IgD-negative memory B cell (primary cell): ENCODE measurements around the gene SLIT3. TPM values are rescaled to one million over a fixed set of nuclear protein-coding genes. Genes with fewer than 3 reads are reported as not detected.

Experiments
- H3K27ac Mint-ChIP-seq, 3 donors: one replicate each; pipeline ENCODE4 v1.8.0; 2020 to 2022; ENCODE audit warnings: mild to moderate bottlenecking in 3 of 3, mixed read lengths in 3 of 3, moderate library complexity in 1 of 3
- H3K27me3 Mint-ChIP-seq: one replicate; pipeline ENCODE4 v1.8.0; 2021; ENCODE audit warnings: mixed read lengths
- H3K36me3 Mint-ChIP-seq: one replicate; pipeline ENCODE4 v1.8.0; 2020; ENCODE audit warnings: mild to moderate bottlenecking, mixed read lengths
- H3K4me1 Mint-ChIP-seq, 3 donors: one replicate each; pipeline ENCODE4 v1.8.0; 2020 to 2022; ENCODE audit warnings: mixed read lengths in 3 of 3, mild to moderate bottlenecking in 1 of 3
- H3K4me3 Mint-ChIP-seq, 4 donors: one replicate each; pipeline ENCODE4 v1.8.0; 2020 to 2022; ENCODE audit warnings: mild to moderate bottlenecking in 4 of 4, mixed read lengths in 4 of 4, moderate library complexity in 3 of 4
- H3K9me3 Mint-ChIP-seq, 3 donors: one replicate each; pipeline ENCODE4 v1.8.0; 2020 to 2021; ENCODE audit warnings: mixed read lengths in 3 of 3, mild to moderate bottlenecking in 1 of 3
- polyA plus RNA-seq: library from polyadenylated mRNA; unstranded; fragments of 300-500 nt; fragmentation: Illumina TruSeq; gene quantifications from one replicate; pipeline ENCODE4 v1.2.3, GENCODE V29; 2021

SLIT3 gene
- not detected for polyA plus RNA-seq

DNA sequence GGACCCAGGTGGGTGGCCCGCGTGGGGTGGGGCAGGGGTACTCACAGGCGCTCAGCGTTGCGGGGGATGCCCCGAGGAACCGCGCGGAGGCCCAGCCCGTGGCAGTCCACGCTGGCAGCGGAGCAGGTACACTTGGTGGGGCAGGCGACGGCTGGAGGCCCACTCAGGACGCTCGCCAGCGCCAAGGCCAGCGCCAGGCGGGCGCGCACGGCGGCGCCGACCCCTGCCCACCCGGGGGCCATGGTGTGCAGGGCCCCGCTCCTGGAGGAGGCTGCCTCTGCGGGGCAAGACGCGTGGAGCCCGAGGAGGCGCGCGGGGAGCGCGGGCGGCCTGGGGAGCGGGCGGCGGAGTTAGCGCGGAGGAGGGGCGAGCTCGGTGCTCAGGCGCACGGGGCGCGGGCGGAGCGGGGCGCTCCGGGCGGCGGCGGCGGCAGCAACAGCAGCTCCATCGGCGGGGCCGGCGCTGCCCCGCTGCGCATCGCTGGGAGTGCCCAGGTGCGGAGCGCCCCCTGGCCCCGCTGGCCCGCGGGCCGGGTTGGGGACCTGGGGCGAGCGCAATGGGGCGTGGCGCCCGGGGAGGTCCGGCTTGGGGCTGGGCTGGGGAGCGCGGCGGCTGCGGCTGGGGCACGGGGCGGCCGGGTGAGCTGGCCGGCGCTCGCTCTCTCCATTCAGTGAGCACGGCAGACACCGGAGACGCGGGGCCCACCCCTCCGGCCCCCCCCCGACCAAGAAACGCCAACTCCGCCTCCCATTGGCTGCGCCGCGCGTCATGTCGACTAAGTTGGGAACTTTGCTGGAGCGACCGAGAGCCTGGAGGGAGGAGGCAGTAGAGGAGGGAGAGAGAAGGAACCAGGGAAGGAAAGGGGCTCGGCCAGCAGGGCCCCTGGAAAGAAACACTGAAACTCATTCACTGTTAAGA lies at the start of gene SLIT3:
SLIT3 (minus strand) TSS at position 672 of the 918 bp plus-strand sequence; CDS start at position 242, 430 bp downstream.
- Mint-ChIP-seq H3K4me1 (peaks cover 0 to 14% (median 9%) of the 10 kb centered on the region in 3 donors), H3K27ac (peak within 1 kb of the TSS in 1 of 3 donors; percentile 57), H3K4me3 (peak within 1 kb of the TSS in 2 of 4 donors; percentile 41 to 84), H3K27me3 (peaks cover 35% of the 10 kb centered on the region), H3K36me3 (peaks cover 4% of the 10 kb centered on the region), H3K9me3 (no peaks in the 10 kb centered on the region)

DNA sequence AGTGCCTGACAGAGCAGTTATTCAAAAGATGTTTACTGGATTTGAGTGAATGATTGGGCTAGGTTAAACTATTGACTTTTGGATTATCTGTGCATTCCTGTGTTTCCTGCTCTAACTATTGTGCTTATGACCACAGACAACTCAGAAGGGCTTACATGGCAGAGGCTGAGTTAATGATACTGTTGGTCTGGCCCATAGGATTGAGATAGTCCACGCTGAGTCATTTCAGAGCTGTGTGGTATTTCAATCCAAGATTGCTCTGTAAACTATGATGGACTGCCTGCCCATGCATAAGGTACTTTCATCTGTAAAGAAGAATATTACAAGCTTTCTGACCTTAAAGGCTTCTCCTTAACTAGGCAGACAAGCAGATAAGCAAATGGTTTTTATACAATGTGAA lies 49.1 kb upstream of the SLIT3 start:
- Mint-ChIP-seq H3K27me3 (peaks cover 10% of the 10 kb centered on the region), H3K27ac (no peak overlapping the region), H3K9me3 (peaks cover 0 to 2% (median 2%) of the 10 kb centered on the region in 3 donors), H3K4me1 (no peaks in the 10 kb centered on the region), H3K36me3 (peaks cover 1% of the 10 kb centered on the region), H3K4me3 (no peak overlapping the region)

DNA sequence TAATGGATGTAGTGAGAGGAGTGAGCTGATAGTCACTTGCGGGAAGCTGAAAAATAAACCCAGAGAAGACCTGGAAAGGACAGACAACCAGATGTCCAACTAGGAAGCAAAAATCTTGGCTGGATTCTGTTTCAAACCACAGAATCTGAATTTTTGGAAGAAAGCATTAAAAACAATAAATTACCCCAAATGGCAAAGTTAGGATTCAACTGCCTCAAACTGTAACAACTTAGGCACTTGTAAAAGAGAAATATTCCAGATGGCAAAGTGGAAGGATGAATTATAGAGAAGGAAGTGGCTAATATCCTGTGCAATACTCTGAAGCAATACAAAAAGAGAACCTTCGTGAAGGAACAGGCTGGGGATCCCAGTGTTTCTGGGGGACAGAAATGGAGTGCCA lies 46.8 kb upstream of the SLIT3 start:
- no peaks in the 10 kb centered on the region for H3K4me1 Mint-ChIP-seq
- H3K27me3 Mint-ChIP-seq = peaks cover 12% of the 10 kb centered on the region
- peaks cover 1% of the 10 kb centered on the region for H3K36me3 Mint-ChIP-seq

DNA sequence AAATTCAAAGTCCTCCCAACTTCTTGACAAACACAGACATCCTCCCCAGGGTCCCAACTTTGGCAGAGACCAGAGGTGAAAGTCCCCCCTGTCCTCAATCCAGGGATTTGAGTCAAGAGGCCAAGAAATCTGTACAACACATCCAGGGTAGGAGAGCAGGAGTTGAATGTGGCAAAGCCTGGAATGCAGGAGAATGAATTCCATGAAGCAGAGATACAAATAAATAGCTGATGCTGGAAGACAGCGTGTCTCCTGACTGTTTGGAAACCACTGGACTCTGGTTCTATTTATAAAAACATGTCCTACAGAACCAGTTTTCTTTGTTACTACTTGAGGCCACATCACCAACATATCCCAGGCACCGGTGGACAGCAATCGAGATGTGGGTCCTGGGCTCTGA lies 43.7 kb upstream of the SLIT3 start:
- H3K27ac Mint-ChIP-seq = no peak overlapping the region
- H3K36me3 Mint-ChIP-seq = peaks cover under 1% of the 10 kb centered on the region
- H3K4me1 Mint-ChIP-seq = no peaks in the 10 kb centered on the region
- no peak overlapping the region for H3K4me3 Mint-ChIP-seq
- H3K27me3 Mint-ChIP-seq = peaks cover 5% of the 10 kb centered on the region
- peaks cover 0 to 2% (median 2%) of the 10 kb centered on the region in 3 donors for H3K9me3 Mint-ChIP-seq

More for the DNA sequence above, 46.8 kb upstream of the SLIT3 start:
- Mint-ChIP-seq H3K4me3 (no peak overlapping the region), H3K27ac (no peak overlapping the region), H3K9me3 (peaks cover 0 to 2% (median 2%) of the 10 kb centered on the region in 3 donors)

DNA sequence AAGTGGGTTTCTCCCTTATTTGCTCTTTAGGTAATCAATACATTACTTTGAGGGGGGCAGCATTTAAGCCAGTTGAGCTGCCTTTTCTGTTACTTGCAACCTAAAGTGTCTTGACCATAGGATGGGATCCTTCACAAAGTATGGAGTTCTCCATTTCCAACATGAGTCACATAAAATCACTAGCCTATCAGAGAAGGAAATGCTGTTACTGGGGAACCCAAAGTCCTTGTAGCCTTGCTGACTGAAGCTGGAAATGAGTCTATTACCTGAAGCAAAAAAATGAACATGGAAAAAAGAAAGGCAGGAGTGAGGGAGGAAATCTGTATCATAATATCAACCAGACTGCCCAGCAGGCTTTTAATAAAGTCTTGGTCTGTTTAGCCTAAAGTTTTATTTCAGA lies 42.8 kb upstream of the SLIT3 start:
- Mint-ChIP-seq H3K9me3 (peaks cover 0 to 2% (median 1%) of the 10 kb centered on the region in 3 donors), H3K27me3 (peaks cover 5% of the 10 kb centered on the region), H3K36me3 (no peaks in the 10 kb centered on the region), H3K4me3 (no peak overlapping the region), H3K4me1 (no peaks in the 10 kb centered on the region), H3K27ac (no peak overlapping the region)

DNA sequence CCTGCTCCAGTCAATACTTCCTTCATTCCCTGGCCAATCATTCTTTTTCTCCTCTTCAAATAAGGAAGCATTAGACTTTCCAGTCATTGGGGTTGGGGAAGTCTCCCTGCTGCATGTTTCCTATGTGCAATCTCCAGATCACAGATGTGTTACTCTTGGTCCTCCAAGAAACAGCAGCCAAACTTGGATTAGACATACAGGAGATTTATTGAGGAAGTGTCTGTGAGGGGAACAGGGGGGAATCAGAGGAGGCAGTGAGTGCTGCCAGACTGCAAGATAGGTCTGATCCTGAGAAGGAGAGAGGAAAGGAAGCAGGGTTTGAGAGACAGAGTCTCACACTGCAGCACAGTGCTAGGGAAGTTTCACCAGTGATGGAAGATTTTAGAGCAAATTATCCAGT lies 40.6 kb upstream of the SLIT3 start:
- Mint-ChIP-seq H3K4me3 (no peak overlapping the region), H3K27ac (no peak overlapping the region), H3K4me1 (no peaks in the 10 kb centered on the region), H3K9me3 (peaks cover 0 to 4% (median 0%) of the 10 kb centered on the region in 3 donors), H3K36me3 (no peaks in the 10 kb centered on the region), H3K27me3 (peaks cover 5% of the 10 kb centered on the region)

DNA sequence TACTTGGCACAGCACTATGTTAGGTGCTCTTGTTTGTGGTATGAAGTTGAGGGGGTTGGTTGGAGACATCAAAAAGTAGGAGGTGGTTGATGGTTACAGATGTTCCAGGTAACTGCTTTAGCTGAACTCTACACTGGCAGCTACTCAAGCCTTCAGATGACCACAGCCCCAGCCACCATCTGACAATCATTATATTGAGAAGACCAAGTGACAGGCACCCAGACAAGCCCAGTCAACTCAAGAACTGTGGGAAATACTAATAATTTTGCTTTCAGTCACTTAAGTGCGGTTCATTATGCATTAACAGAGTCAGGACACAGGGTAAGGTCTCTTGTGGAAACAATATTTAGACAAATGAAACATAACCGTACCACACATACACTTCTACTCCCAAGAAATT lies 38.9 kb upstream of the SLIT3 start:
- Mint-ChIP-seq H3K27ac (no peak overlapping the region), H3K4me3 (no peak overlapping the region), H3K9me3 (peaks cover 0 to 2% (median 0%) of the 10 kb centered on the region in 3 donors), H3K36me3 (no peaks in the 10 kb centered on the region), H3K27me3 (peaks cover 8% of the 10 kb centered on the region), H3K4me1 (no peaks in the 10 kb centered on the region)

DNA sequence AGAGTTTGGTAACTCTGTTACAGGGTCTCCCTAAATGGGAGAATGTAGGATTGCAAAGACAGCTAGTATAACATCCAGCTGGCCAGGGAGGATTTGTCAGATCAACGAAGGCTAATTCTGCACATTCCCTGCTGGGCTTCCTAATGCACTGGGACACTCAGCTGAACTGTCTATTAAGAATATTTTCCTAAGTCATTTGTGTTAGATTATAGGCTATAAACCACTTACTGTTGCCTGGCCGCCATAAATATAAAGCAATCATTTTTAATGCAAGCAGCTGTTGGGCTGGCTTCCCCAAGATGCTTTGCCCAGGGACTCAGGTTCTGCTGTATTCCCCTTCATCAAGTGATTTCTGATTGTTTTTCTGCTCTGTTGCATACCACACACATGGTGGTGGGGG lies 35.3 kb upstream of the SLIT3 start:
- H3K4me1 Mint-ChIP-seq = no peaks in the 10 kb centered on the region
- no peak overlapping the region for H3K27ac Mint-ChIP-seq
- H3K27me3 Mint-ChIP-seq = peaks cover 5% of the 10 kb centered on the region

DNA sequence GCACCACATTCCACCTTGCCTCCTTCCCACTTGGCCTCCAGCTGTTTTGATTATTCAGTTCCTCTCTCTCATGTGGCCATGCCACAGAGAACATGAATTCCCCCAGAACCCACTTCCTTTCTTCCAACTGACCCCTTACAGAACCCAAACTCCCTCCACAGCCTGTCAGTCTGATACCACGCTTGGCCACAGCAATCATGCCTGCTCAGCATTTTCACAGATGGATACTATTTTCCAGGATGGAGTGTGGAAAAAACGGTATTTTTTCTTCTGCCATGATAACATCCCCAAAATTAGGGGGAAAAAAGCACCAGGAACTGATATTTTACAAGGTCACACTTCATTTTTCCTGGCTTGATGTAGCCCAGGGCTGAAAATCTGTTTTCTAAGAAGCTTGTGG lies 34.9 kb upstream of the SLIT3 start:
- peaks cover 0 to 2% (median 0%) of the 10 kb centered on the region in 3 donors for H3K9me3 Mint-ChIP-seq
- H3K4me3 Mint-ChIP-seq = no peak overlapping the region
- no peaks in the 10 kb centered on the region for H3K4me1 Mint-ChIP-seq
- no peaks in the 10 kb centered on the region for H3K36me3 Mint-ChIP-seq
- no peak overlapping the region for H3K27ac Mint-ChIP-seq
- peaks cover 5% of the 10 kb centered on the region for H3K27me3 Mint-ChIP-seq

More for the DNA sequence above, 35.3 kb upstream of the SLIT3 start:
- Mint-ChIP-seq H3K4me3 (no peak overlapping the region), H3K36me3 (no peaks in the 10 kb centered on the region), H3K9me3 (peaks cover 0 to 2% (median 0%) of the 10 kb centered on the region in 3 donors)

DNA sequence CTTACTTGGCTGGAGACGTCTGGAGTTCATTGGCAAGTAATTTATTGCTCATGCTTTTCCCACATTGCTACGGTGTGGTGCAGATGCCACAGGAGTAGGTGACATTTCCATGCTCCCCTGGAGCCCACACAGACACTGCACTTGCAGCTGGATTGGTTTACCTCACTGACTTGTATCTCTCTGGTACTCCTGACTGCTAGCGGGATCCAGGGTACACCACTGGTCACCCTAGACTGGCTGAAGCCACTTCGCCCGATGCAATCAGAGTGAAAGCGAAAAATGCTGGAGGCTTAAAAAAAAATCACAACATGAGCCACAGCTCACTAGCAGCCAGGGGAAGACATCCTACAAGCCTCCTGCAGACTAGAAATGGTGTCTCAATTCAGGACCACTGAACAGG lies 32.6 kb upstream of the SLIT3 start:
- H3K27me3 Mint-ChIP-seq = peaks cover 5% of the 10 kb centered on the region
- no peak overlapping the region for H3K27ac Mint-ChIP-seq
- H3K9me3 Mint-ChIP-seq = peaks cover 0 to 2% (median under 1%) of the 10 kb centered on the region in 3 donors
- H3K36me3 Mint-ChIP-seq = no peaks in the 10 kb centered on the region
- no peak overlapping the region for H3K4me3 Mint-ChIP-seq
- H3K4me1 Mint-ChIP-seq = no peaks in the 10 kb centered on the region

DNA sequence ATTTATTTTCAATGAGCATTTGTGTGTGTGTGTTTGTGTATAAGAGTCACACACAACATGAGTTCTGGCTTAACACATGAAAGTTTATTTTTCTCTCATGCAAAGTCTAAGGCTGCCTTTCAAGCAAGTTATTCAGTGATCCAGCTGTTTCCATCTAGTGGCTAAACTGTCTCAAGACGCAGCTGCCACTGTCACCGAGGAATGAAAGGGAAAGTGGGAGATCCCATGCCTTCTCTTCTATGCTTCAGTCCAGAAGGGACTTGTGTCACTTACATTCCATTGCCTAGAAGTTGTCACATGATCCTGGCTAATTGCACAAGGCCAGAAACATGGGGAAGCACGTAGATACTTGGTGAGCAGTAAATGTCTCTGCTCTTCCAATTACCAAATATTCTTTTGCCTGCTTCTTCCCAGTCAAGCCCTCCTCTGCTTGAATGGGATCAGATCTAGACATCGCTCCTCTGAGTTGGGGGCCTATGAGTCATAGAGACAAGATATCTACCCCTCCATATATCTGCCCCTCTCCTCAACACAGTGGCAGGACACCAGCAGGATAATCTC lies 30.4 kb upstream of the SLIT3 start:
- Mint-ChIP-seq H3K9me3 (peaks cover 0 to 3% (median 3%) of the 10 kb centered on the region in 3 donors), H3K27me3 (peaks cover 8% of the 10 kb centered on the region), H3K4me1 (no peaks in the 10 kb centered on the region), H3K27ac (no peak overlapping the region), H3K4me3 (no peak overlapping the region), H3K36me3 (no peaks in the 10 kb centered on the region)

DNA sequence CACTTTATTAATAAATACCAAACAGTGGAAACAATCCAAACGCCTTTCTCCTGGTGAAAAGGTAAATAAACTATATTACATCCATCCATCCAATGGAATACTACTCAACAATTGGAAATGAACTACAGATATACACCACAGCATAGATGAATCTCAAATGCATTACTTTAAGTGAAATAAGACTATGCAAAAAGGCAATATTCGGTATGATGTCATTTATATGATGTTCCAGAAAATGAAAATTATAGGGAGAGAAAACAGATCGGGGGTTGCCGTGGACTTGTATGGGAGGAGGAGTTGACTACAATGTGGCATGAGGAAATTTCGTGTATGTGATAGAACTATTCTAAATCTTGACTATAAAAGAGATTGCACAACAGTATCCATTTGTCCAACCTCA lies 27.5 kb upstream of the SLIT3 start:
- H3K27ac Mint-ChIP-seq = no peak overlapping the region
- H3K27me3 Mint-ChIP-seq = peaks cover 3% of the 10 kb centered on the region
- H3K36me3 Mint-ChIP-seq = no peaks in the 10 kb centered on the region
- H3K4me3 Mint-ChIP-seq = no peak overlapping the region
- H3K9me3 Mint-ChIP-seq = peaks cover 0 to 3% (median 3%) of the 10 kb centered on the region in 3 donors
- no peaks in the 10 kb centered on the region for H3K4me1 Mint-ChIP-seq

DNA sequence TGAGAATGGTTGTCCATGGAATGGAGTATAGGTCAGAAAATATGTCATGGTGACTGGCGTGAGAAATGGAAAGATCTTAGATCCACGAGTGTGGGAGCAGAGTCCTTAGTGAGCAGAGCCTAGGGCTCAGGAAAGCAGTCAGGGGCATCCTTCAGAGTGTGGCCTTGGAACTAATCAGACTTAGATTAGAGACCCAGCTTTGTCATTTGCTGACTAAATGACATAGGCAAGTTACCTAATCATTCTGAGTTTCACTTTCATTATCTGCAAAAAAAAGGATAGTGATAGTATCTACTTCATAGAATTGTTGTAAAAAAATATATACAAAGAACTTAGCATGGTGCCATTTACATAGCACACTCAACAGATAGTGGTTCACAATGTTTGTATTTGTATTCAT lies 24.3 kb upstream of the SLIT3 start:
- Mint-ChIP-seq H3K27ac (no peak overlapping the region), H3K27me3 (peaks cover 3% of the 10 kb centered on the region), H3K9me3 (peaks cover 0 to 3% (median 3%) of the 10 kb centered on the region in 3 donors), H3K4me1 (no peaks in the 10 kb centered on the region), H3K4me3 (no peak overlapping the region), H3K36me3 (no peaks in the 10 kb centered on the region)

DNA sequence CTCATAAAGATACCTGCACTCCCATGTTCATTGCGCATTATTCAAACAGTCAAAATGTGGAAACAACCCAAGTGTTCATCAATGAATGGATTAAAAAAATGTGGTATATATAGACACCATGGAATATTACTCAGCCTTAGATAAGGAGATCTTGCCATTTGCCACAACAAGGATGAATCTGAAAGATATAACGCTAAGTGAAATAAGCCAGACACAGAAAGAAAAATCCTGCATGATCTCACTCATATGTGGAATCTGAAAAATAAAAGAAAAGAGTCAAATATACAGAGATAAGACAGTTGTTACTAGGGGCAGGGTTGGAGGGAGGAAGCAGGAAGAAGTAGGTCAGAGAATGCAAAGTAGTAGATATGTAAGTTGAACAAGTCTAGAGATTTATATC lies 17.6 kb upstream of the SLIT3 start:
- Mint-ChIP-seq H3K4me3 (no peak overlapping the region), H3K27me3 (peaks cover 2% of the 10 kb centered on the region), H3K27ac (no peak overlapping the region), H3K4me1 (no peaks in the 10 kb centered on the region), H3K36me3 (no peaks in the 10 kb centered on the region), H3K9me3 (peaks cover 0 to 2% (median 0%) of the 10 kb centered on the region in 3 donors)

DNA sequence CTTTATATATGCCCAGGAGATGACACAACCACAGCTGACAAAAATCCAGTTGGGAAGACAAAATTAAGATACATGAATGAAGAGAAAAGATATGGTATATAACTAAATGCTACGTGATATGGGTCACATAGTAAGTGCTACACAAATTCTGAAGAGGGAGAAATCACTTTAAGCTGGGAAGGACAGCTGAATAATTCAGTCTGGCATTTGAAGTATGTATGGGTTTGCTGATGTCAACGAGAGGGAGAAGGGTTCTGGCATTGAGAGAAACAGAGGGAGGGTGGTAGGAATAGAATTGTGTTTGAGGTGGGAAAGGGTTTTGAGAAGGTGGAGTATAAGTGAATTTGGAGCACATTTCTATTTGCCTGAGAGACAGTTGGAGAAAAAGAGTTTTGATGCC lies 6.7 kb upstream of the SLIT3 start:
- Mint-ChIP-seq H3K9me3 (peaks cover 0 to 4% (median 3%) of the 10 kb centered on the region in 3 donors), H3K27me3 (peaks cover 21% of the 10 kb centered on the region), H3K27ac (no peak overlapping the region), H3K4me3 (no peak overlapping the region), H3K36me3 (no peaks in the 10 kb centered on the region), H3K4me1 (peaks cover 0 to under 1% (median 0%) of the 10 kb centered on the region in 3 donors)
